GM12892 (cell line): Measurements from ENCODE around the gene PMEPA1.
A peak's percentile ranks its signal among the peaks of the same experiment; 100 is the strongest.

ENCODE experiments used
- DNase-seq: peaks from one replicate; pipeline ENCODE4 v3.0.0; 2011; ENCODE audit not compliant: insufficient read length
- FAIRE-seq: peaks from 2 replicates; lab custom pipeline; 2011; peaks lifted over from hg19 to GRCh38; lab: Jason Lieb, UNC
- POLR2A ChIP-seq: IDR thresholded peaks from 2 replicates; pipeline ENCODE4 v1.6.1; 2011; ENCODE audit warnings: low read depth, low read length, control low read depth
- POLR2AphosphoS5 ChIP-seq: IDR thresholded peaks from 2 replicates; pipeline ENCODE4 v1.6.1; 2011; ENCODE audit warnings: low read depth, low read length, control low read depth
- TAF1 ChIP-seq: IDR thresholded peaks from 2 replicates; pipeline ENCODE4 v1.6.1; 2011; ENCODE audit warnings: low read depth, mild to moderate bottlenecking, control low read depth, low read length, borderline replicate concordance

PMEPA1 gene

DNA sequence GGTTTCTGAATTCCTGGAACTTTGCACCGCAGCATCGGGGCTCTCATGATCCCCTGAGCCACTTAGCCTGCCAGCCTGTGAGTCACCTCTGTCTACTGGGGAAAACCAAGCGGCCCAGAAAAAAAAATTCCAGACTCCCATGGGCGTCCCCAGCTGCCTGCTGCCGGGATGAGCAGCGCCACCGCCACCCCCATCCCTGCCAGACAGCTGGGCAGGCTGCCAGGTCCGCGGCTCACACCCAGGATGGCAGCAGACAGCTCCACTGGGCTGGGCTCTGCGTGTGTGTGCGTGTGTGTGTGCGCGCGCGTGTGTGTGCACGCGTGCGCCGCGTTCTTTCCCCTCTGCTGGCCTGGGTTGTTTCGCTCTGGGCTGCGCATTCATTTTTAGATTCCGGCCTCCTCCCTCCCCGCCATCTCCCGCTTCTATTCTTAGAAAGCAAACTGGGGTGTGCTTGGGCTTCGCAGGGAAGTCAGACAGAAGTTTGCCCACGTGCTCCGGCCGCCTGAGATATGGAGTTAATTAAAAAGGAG, 38.9 kb upstream of the PMEPA1 start:
- DNase-seq = peak; percentile 56

DNA sequence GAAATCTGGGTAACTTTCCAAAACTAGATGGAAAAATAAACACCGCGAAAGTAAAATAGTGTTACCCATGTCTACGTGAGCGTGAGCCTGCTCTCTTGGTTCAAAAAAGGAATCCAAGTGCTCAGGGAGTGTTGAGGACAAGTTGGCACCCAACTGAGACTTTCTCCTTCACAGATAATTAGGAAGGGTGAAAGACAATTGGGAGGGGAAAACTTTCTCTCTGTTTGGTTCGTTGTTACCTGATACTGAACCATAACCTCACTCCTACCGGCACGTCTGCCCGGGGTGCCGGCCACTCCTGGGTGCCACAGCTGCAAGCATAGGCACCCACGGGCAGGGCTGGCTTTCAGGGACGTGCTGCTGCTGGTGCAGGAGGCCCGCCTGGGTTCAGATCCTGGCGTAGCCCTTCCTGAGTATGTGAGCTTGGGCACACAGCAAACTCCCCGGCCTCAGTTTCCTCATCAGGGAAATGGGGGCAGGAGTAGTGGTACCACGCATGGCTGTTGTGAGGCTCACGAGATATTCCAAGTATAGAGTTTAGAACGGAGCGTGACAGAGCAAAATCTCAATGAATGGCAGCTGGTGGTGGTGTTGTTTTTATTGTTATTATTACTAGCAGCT, 38.2 kb upstream of the PMEPA1 start:
- TF ChIP-seq TAF1 (no peak), POLR2A (no peak), POLR2AphosphoS5 (no peak)
- no peak for DNase-seq
- FAIRE-seq = no peak

More for the DNA sequence above, 38.9 kb upstream of the PMEPA1 start:
- FAIRE-seq = peak; percentile 56
- TF ChIP-seq TAF1 = no peak
- TF ChIP-seq POLR2A = no peak
- TF ChIP-seq POLR2AphosphoS5 = no peak

DNA sequence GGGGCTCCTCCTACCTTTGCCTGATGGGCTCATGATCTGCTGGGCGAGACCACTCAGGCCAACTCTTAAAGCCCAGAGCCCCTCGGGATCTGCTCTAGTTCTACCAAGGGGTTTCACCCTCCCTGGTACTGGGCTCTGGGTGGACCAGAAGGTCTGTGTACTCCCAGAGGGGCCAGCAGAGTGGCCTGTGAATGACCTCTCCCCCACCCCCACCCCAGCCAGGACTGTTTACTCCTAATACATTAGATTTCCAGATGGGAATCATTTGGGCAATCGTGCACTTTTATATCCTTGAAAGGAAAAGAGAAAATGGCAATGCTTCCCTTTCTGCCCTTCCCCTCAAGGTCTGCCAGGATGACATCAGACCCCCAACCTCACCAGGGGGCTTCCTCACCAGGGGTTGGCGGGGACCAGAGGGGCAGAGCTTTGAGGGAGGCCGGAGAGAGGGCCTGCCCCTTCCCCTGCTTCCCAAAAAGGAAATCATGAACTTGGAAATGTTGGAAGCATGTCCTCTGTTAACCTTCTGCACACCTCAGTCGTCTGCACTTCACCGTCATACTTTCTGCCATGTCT, 37.1 kb upstream of the PMEPA1 start:
- no peak for FAIRE-seq
- TF ChIP-seq POLR2AphosphoS5 (no peak), POLR2A (no peak), TAF1 (no peak)

DNA sequence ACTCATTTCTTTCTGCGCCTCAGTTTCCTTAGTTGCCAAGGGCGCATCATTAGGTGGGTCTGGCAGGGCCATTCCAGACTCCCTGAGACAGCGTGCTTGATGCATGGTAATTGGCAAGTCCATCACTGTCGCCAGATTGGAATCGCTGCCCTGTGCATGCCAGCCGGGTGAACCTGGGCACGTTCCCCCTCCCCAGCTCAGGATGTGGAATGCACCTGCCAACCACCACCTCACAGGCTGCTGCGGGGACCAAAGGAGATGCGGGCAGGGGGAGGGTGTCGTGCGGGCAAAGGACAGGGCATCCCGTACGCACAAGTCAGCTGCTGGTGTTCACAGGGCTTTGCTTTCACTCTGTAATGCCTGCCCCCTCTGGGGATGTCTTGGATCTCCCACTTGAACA, 36.4 kb upstream of the PMEPA1 start:
- TF ChIP-seq TAF1 = no peak
- TF ChIP-seq POLR2A = no peak
- TF ChIP-seq POLR2AphosphoS5 = no peak
- DNase-seq (no peak), FAIRE-seq (no peak)

More for the DNA sequence above, 37.1 kb upstream of the PMEPA1 start:
- DNase-seq = no peak

DNA sequence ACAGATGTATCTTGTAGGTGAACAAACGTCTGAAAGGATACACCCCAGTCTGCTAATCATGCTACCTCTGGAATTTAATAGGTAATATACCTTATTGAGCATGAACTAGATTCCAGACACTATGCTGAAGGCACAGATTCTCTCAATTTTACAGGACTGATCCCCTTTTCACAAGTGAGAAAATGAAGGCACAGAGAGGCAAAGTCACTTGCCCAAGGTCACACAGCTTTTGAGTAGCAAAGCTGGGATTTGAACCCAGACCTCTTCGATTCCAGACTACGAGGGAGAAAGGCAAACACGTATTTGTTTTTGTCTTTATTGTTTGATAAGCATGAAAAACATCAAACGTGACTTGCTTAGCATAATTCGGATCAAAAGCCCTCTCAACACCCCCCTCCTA, 34.4 kb upstream of the PMEPA1 start:
- DNase-seq = no peak
- FAIRE-seq = no peak
- TF ChIP-seq TAF1 = no peak
- TF ChIP-seq POLR2AphosphoS5 = no peak
- TF ChIP-seq POLR2A = no peak

DNA sequence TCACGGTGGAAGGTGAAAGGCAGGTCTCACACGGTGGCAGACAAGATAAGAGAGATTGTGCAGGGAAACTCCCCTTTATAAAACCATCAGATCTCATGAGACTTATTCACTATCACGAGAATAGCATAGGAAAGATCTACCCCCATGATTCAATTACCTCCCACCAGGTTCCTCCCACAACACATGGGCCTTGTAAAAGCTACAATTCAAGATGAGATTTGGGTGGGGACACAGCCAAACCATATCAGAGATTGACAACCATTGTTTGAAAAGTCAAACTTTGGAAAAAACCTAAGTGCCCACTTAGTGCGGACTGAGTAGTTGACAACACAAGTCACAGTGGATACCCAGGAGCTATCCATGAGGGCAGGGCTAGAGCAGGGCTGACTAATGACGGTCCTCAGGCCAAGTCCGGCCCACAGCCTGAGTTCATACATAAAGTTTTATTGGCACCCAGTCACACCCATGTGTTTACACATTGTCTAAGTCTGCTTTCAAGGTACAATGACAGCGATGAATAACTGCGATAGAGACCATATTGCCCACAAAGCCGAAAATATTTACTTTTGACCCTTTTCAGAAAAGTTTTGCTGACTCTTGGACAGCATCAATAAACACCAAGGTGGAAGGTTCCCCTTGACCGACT, 33.8 kb upstream of the PMEPA1 start:
- no peak for DNase-seq
- no peak for TF ChIP-seq POLR2AphosphoS5
- no peak for TF ChIP-seq TAF1
- no peak for TF ChIP-seq POLR2A
- FAIRE-seq = no peak

DNA sequence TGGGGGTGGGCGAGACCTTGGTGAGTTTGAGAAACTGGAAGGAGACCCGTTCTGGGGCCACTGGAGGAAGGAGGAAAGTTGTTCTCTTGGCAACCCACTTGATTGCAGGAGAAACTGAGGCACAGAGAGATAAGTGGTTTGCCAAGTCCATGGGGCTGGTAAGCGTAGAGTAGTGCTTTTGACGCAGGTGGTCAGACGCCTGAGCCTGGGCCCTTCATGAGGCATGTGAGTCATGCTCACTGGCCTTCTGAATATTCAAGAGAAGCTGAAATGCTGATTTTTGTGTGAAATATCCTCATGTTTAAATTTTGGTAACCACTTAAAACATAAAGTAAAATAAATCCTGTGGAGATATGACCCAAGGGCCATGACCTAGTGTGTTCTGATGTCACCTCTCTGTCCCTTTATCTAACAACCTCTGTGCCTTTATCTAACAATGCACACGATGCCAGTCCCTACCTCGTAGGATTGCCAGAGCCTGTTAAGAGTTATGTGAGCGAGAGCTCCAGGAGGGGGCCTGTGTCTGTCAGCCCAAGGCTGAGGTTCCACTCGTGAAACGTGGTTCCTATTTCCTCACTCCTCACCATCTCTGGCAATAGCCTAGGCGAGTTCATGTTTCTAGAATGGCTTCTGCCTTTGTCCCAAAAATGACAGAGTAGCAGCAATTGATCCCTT, 32.8 kb upstream of the PMEPA1 start:
- DNase-seq (no peak), FAIRE-seq (no peak)
- TF ChIP-seq TAF1 (no peak), POLR2AphosphoS5 (no peak), POLR2A (no peak)

DNA sequence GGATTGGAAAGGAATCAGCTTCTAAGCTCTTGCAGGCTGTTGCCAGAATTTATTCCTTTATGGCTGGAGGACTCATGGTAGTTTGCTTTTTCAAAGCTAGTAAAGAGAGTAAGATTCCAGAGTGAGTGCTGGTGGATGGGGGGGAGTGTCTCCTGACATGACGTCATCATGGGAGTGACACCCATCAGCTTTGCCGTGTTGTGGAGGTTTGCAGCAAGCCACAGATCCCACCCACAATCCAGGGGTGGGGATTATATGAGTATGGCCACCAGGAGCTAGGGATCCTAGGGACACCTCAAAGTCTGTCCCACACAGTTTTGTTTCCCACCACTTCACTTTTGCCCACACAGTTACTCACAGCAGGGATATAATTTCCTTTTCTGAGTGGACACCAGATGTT, 28.7 kb upstream of the PMEPA1 start:
- TF ChIP-seq POLR2AphosphoS5 (no peak), TAF1 (no peak), POLR2A (no peak)
- FAIRE-seq = no peak
- DNase-seq = no peak

DNA sequence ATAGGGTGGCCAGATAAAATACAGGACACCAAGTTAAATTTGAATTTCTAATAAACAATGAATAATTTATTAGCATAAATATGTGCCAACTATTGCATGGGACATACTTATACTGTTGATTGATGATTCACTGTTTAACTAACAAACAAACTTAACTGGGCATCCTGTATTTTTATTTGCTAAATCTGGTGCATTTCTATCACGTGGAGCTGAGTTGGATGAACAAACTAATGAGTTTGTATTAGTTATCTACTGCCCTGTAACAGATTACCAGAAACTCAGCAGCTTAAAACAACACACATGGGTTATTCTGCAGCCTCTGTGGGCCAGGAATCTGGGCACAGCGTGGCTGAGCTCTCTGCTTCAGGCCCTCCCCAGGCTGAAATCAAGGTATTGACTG, 28.2 kb upstream of the PMEPA1 start:
- DNase-seq (no peak), FAIRE-seq (no peak)
- no peak for TF ChIP-seq POLR2AphosphoS5
- no peak for TF ChIP-seq POLR2A
- no peak for TF ChIP-seq TAF1

DNA sequence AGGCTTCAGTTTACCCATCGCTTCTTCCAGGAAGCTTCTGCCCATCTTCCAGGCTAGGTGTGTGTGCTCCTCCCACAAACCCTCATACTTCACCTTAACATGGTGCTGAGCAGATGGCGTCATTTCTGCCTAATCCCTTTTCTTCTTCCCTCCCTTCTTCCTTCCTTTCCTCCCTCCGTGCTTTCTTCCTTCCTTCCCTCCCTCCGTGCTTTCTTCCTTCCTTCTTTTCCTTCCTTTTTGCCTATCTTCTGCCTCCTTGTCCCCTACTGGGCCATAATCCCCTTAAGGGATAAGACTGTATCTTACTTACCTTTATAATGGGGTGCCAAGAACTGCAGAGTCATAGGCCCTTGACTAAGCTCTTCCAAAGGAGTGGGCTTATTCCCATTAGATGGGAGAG, 27.5 kb upstream of the PMEPA1 start:
- FAIRE-seq (no peak), DNase-seq (no peak)
- no peak for TF ChIP-seq TAF1
- TF ChIP-seq POLR2AphosphoS5 = no peak
- TF ChIP-seq POLR2A = no peak

DNA sequence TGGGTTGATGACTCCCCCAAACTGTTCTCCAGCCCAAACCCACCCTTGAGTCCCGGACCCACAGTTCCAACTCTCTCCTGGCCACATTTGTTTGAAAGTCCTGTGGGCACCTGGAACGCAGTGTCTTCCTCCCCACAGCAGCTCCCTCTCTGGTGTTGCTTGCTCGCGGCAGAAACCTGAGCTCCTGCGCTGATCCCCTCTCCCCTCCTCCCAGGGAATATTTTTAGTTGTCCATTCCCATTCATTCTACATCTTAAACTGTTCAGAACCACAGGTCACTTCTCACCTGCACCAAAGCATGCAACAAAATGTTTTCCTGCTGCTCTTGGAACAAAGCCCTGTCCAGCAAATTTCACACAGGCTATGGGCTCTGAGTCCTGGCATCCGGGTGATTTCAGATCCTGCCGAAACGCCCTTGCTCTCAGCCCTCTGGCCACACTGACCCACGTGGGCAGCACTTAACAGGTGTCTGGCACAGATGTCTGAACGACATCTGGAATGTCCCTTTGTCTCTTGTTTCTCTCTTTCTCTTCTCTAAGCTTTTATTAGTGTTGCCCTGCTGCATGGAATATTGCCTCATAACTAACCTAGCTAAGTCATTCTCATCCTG, 27.0 kb upstream of the PMEPA1 start:
- DNase-seq = no peak
- TF ChIP-seq POLR2AphosphoS5 (no peak), TAF1 (no peak), POLR2A (no peak)
- FAIRE-seq = peak; percentile 17

DNA sequence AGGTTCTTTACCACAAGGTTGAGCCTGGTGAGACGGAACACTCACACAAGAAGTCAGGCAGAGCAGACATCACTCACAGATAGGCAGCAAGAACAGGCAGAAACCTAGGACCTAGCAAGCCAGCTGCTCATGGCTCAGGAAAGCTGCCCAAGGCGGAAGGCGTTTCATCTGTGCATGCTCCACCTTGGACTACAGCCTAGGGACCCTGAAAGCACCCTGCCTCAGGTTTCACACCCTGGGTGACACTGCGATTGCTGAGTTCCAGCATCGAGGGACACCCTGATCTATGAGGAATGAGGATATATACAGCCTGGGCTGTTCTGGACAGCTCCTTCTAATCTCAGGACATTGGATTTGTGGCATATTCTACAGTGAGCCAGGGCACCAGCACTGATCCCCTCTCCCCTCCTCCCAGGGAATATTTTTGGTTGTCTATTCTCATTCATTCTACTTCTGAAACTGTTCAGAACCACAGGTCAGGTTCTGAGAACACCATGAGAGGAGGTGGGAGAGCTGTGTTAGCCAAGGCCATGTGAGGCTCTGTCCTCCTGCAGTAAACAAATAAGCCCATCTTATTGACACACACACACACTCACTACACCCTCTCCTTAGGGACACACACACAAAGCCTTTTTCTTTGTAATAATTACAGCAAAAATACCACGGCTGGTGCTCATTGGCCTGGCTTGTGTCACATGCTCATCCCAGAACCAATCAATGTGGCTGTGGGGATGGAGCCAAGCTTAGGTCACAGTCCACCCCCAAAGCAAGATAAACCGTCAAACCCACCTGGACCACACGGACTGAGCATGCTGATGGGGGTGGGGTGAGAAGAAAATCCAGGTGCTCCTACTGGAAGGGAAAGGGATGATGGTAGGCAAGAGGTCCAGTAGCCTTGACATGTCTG, 26.3 kb upstream of the PMEPA1 start:
- DNase-seq (no peak), FAIRE-seq (peak; percentile 86)
- TF ChIP-seq TAF1 (no peak), POLR2AphosphoS5 (no peak), POLR2A (no peak)
